ENCODE data around the gene KCNK1. TPM values are rescaled to one million over a fixed set of nuclear protein-coding genes. Genes with fewer than 3 reads are reported as not detected.

Gene KCNK1
- total and polyA plus RNA-seq, 2 of the 4 experiments (the other 2 are of a cell fraction): 0.90 to 1.6 TPM

GRCh38 chr1:233718057-233718456 lies 104.2 kb downstream of the KCNK1 start:
- TF ChIP-seq MAFK (IDR thresholded peaks at IDR 0.05; ENCODE audit: low read depth, low read length) (peak; percentile 70), CEBPB (IDR thresholded peaks at IDR 0.05; ENCODE audit: low read depth, low read length) (no peak), CHD1 (IDR thresholded peaks at IDR 0.05; ENCODE audit: low read depth, low read length) (no peak)
- no CpG with 5 or more reads among the region's 3 CpGs for WGBS, 2 experiments (ENCODE audit: extremely low coverage in 2 of 2, insufficient read length in 1 of 2)
- POLR2A ChIA-PET (ENCODE audit: unreplicated experiment): no interaction called here
- Histone ChIP-seq H3K14ac (replicated peaks; ENCODE audit: low read depth, low read length) (no peak overlapping the region), H3K9me1 (ENCODE audit: insufficient read depth, low read length) (no peaks in the 10 kb centered on the region), H3K4me2 (ENCODE audit: low read depth, low read length) (no peak overlapping the region), H2AK5ac (ENCODE audit: low read depth, low read length) (no peak overlapping the region), H2BK5ac (ENCODE audit: low read depth, low read length, poor library complexity, severe bottlenecking) (no peak overlapping the region), H4K91ac (ENCODE audit: insufficient read depth, low read depth, low read length) (no peak overlapping the region), H2BK20ac (ENCODE audit: low read depth, low read length) (no peak overlapping the region), H2AK9ac (replicated peaks; ENCODE audit: low read depth, low read length, poor library complexity) (no peak overlapping the region), H2BK120ac (ENCODE audit: low read depth, low read length) (no peak overlapping the region), H2AFZ (replicated peaks; ENCODE audit: low read length, poor library complexity) (no peak overlapping the region), H4K8ac (ENCODE audit: low read depth in 2 of 2, low read length in 2 of 2) (no peak overlapping the region), H3K27me3 (ENCODE audit: control insufficient read depth, insufficient read depth, low read length) (no peaks in the 10 kb centered on the region), H2BK15ac (ENCODE audit: low read depth, low read length) (no peak overlapping the region), H3K4ac (ENCODE audit: low read depth, low read length) (no peak overlapping the region), H3K27ac (ENCODE audit: insufficient read depth, low read length) (no peak overlapping the region), H3K9ac (ENCODE audit: low read depth, low read length) (no peak overlapping the region), H3K4me1 (ENCODE audit: control insufficient read depth, insufficient read depth, low read length) (no peaks in the 10 kb centered on the region), H3K36me3 (ENCODE audit: control insufficient read depth, insufficient read depth, low read length) (no peaks in the 10 kb centered on the region), H3K18ac (ENCODE audit: low read depth, low read length) (no peak overlapping the region), H3K56ac (ENCODE audit: extremely low read depth, insufficient read depth, low read length) (no peak overlapping the region), H3K23ac (ENCODE audit: low read depth, low read length) (no peak overlapping the region), H4K20me1 (ENCODE audit: insufficient read depth, low read length) (no peaks in the 10 kb centered on the region), H3K79me1 (ENCODE audit: low read depth in 1 of 2, low read length in 2 of 2) (no peaks in the 10 kb centered on the region), H4K5ac (ENCODE audit: low read depth, low read length) (no peak overlapping the region), H3K4me3 (ENCODE audit: insufficient read depth, low read depth, low read length) (no peak overlapping the region), H3K9me3 (ENCODE audit: control insufficient read depth, insufficient read depth, low read length) (peaks cover 7% of the 10 kb centered on the region; the same call in 1 of the 2 replicates)
- DNase-seq (no peak), ATAC-seq (ENCODE audit: low read depth) (no peak)
- dilution Hi-C loops (cut with HindIII; ENCODE audit: low sequenced_read_pairs, unreplicated experiment) (no loop called here), intact Hi-C loops (cut with micrococcal nuclease) (no loop called here), in situ Hi-C loops (cut with MboI; ENCODE audit: low sequenced_read_pairs) (no loop called here)
- no TSS peak for BruUV-seq (replicated peaks)
- CTCF ChIA-PET: no interaction called here

All from IMR-90 (cell line).